Smooth muscle cell (in vitro differentiated cells): ENCODE measurements around the gene SUGCT. TPM values are rescaled to one million over a fixed set of nuclear protein-coding genes. Genes with fewer than 3 reads are reported as not detected.

Experiments used
- DNase-seq: peaks from one replicate; lab custom pipeline; 2025; ENCODE audit not compliant: unreplicated experiment; lab: John Stamatoyannopoulos, UW
- H2AFZ ChIP-seq: fragments of 200-600 bp; sonication (generic); 2 replicates; pipeline ENCODE4 v1.6.0; 2016; ENCODE audit warnings: antibody characterized with exemption, low read depth, mild to moderate bottlenecking
- H3F3A ChIP-seq: fragments of 200-600 bp; sonication (generic); 2 replicates; pipeline ENCODE4 v1.6.0; 2017; ENCODE audit warnings: antibody characterized with exemption, low read depth
- H3K27ac ChIP-seq: fragments of 200-600 bp; sonication (generic); 2 replicates; pipeline ENCODE4 v1.5.1; 2016; ENCODE audit warnings: low read depth, mild to moderate bottlenecking
- H3K27me3 ChIP-seq: fragments of 200-600 bp; sonication (generic); 2 replicates; pipeline ENCODE4 v1.6.1; 2016; ENCODE audit warnings: low read depth, mild to moderate bottlenecking
- H3K36me3 ChIP-seq: fragments of 200-600 bp; sonication (generic); 2 replicates; pipeline ENCODE4 v1.5.1; 2016; ENCODE audit warnings: low read depth
- H3K4me1 ChIP-seq: fragments of 200-600 bp; sonication (generic); 2 replicates; pipeline ENCODE4 v1.5.1; 2016; ENCODE audit warnings: low read depth
- H3K4me2 ChIP-seq: fragments of 200-600 bp; sonication (generic); 2 replicates; pipeline ENCODE4 v1.6.0; 2016; ENCODE audit warnings: mild to moderate bottlenecking
- H3K4me3 ChIP-seq: fragments of 200-600 bp; sonication (generic); 2 replicates; pipeline ENCODE4 v1.5.1; 2016; ENCODE audit warnings: mild to moderate bottlenecking
- H3K79me2 ChIP-seq: fragments of 200-600 bp; sonication (generic); 2 replicates; pipeline ENCODE4 v1.6.0; 2016; ENCODE audit warnings: low read depth, mild to moderate bottlenecking
- H3K9ac ChIP-seq: fragments of 200-600 bp; sonication (generic); 2 replicates; pipeline ENCODE4 v1.6.0; 2016; ENCODE audit warnings: low read depth
- H3K9me3 ChIP-seq: fragments of 200-600 bp; sonication (generic); replicated peaks from 2 replicates; pipeline ENCODE4 v1.5.1; 2016; ENCODE audit warnings: low read depth
- H4K20me1 ChIP-seq: fragments of 200-600 bp; sonication (generic); 2 replicates; pipeline ENCODE4 v1.6.0; 2016; ENCODE audit warnings: low read depth
- CTCF ChIP-seq: fragments of 200-600 bp; sonication (generic); IDR thresholded peaks from 2 replicates; pipeline ENCODE4 v1.5.1; 2017; ENCODE audit warnings: borderline replicate concordance, mild to moderate bottlenecking, antibody characterized with exemption; ENCODE audit not compliant: insufficient read depth, poor library complexity, severe bottlenecking
- WGBS: methylation state at CpG from one replicate; pipeline ENCODE4 v1.1.7; 2016; ENCODE audit warnings: low lambda C conversion rate; 5-methylcytosine and 5-hydroxymethylcytosine counted together
- polyA plus RNA-seq: library from polyadenylated mRNA; unstranded; fragments of >200 nt; fragmentation: Nextera tagmentation; extraction: Ambion mirVana; gene quantifications from 2 replicates; pipeline ENCODE4 v1.2.1, GENCODE V29; 2016
- total RNA-seq: library from RNA; depleted of rRNA; stranded (reverse); fragments of >200 nt; gene quantifications from 2 replicates; pipeline ENCODE4 v1.2.3, GENCODE V29; 2014

SUGCT gene
- total and polyA plus RNA-seq, 2 experiments from 2014 or later = 16.9 to 65.8 TPM

GRCh38 chr7:40502359-40502758 lies 367.6 kb downstream of the SUGCT start:
- no peak overlapping the region for H3K9ac ChIP-seq
- H3F3A ChIP-seq = no peaks in the 10 kb centered on the region
- no peak for TF ChIP-seq CTCF
- no peak for DNase-seq
- H2AFZ ChIP-seq = no peak overlapping the region
- no peaks in the 10 kb centered on the region for H3K27me3 ChIP-seq
- H3K79me2 ChIP-seq = no peaks in the 10 kb centered on the region
- H3K9me3 ChIP-seq = peaks cover 11% of the 10 kb centered on the region
- no peak overlapping the region for H3K27ac ChIP-seq
- H3K36me3 ChIP-seq = peaks cover 19% of the 10 kb centered on the region
- WGBS = 97% methylated on average over 1 of the region's 1 CpG
- no peaks in the 10 kb centered on the region for H3K4me1 ChIP-seq
- H3K4me3 ChIP-seq = no peak overlapping the region
- no peak overlapping the region for H3K4me2 ChIP-seq
- no peaks in the 10 kb centered on the region for H4K20me1 ChIP-seq

- Histone ChIP-seq H3K4me2 (no peak overlapping the region), H4K20me1 (no peaks in the 10 kb centered on the region), H3K4me1 (peaks cover 9% of the 10 kb centered on the region), H3K4me3 (no peak overlapping the region), H3K9me3 (peaks cover 11% of the 10 kb centered on the region), H3F3A (no peaks in the 10 kb centered on the region), H3K9ac (no peak overlapping the region), H2AFZ (no peak overlapping the region), H3K27ac (no peak overlapping the region), H3K27me3 (no peaks in the 10 kb centered on the region), H3K79me2 (no peaks in the 10 kb centered on the region), H3K36me3 (peaks cover 19% of the 10 kb centered on the region)
- DNase-seq = no peak
- no peak for TF ChIP-seq CTCF
- WGBS = 85% methylated on average over 3 of the region's 3 CpGs
These were observed 371.4 kb downstream of the SUGCT start for GRCh38 chr7:40506158-40506557.

GRCh38 chr7:40507166-40507565 lies 372.4 kb downstream of the SUGCT start:
- no peak overlapping the region for H2AFZ ChIP-seq
- 64% methylated on average over 6 of the region's 6 CpGs for WGBS
- peaks cover 9% of the 10 kb centered on the region for H3K4me1 ChIP-seq
- no peak for DNase-seq
- H3K4me2 ChIP-seq = no peak overlapping the region
- no peaks in the 10 kb centered on the region for H3F3A ChIP-seq
- no peak for TF ChIP-seq CTCF
- no peaks in the 10 kb centered on the region for H3K79me2 ChIP-seq
- no peak overlapping the region for H3K27ac ChIP-seq
- H3K4me3 ChIP-seq = no peak overlapping the region
- H3K9ac ChIP-seq = no peak overlapping the region
- peaks cover 11% of the 10 kb centered on the region for H3K9me3 ChIP-seq
- no peaks in the 10 kb centered on the region for H4K20me1 ChIP-seq
- H3K36me3 ChIP-seq = peaks cover 19% of the 10 kb centered on the region
- H3K27me3 ChIP-seq = no peaks in the 10 kb centered on the region

- H3K27me3 ChIP-seq = no peaks in the 10 kb centered on the region
- no peak overlapping the region for H2AFZ ChIP-seq
- TF ChIP-seq CTCF = no peak
- H4K20me1 ChIP-seq = no peaks in the 10 kb centered on the region
- no peak overlapping the region for H3K27ac ChIP-seq
- peaks cover 9% of the 10 kb centered on the region for H3K4me1 ChIP-seq
- H3K79me2 ChIP-seq = no peaks in the 10 kb centered on the region
- H3K9me3 ChIP-seq = peaks cover 11% of the 10 kb centered on the region
- 90% methylated on average over 4 of the region's 4 CpGs for WGBS
- no peaks in the 10 kb centered on the region for H3F3A ChIP-seq
- no peak overlapping the region for H3K4me3 ChIP-seq
- DNase-seq = no peak
- no peak overlapping the region for H3K4me2 ChIP-seq
- H3K9ac ChIP-seq = no peak overlapping the region
- H3K36me3 ChIP-seq = peaks cover 19% of the 10 kb centered on the region
These were observed 374.6 kb downstream of the SUGCT start for GRCh38 chr7:40509287-40509996.
